AG04449 (cell line): ENCODE data around the gene CD151.

ENCODE experiments used
- CTCF ChIA-PET: fragments of 350-600 bp; formaldehyde crosslinking; extraction: SDS; loops from one replicate; lab custom pipeline; 2021; ENCODE audit warnings: antibody characterized with exemption; lab: Yijun Ruan, JAX
- POLR2A ChIA-PET: fragments of 400-600, 350-600 bp; formaldehyde crosslinking; extraction: SDS; loops from one replicate; lab custom pipeline; 2020; ENCODE audit warnings: antibody characterized with exemption, inconsistent platforms; lab: Yijun Ruan, JAX
- DNase-seq: peaks from one replicate; pipeline ENCODE4 v3.0.0-alpha.2; 2010; ENCODE audit warnings: low read depth, low spot score
- H3K4me3 ChIP-seq: 2 replicates; pipeline ENCODE4 v1.5.1; 2011; ENCODE audit warnings: low read depth, mild to moderate bottlenecking, control low read depth, low read length
- CTCF ChIP-seq: IDR thresholded peaks from one replicate; pipeline ENCODE4 v1.5.1; 2011; ENCODE audit warnings: mild to moderate bottlenecking, moderate library complexity, low read length, control low read depth, inconsistent platforms; ENCODE audit not compliant: insufficient read depth; ENCODE audit errors: missing control alignments

The CD151 gene

GRCh38 chr11:788953-789940, 43.5 kb upstream of the CD151 start:
- no peak for DNase-seq
- no peak for TF ChIP-seq CTCF
- CTCF ChIA-PET, result no interaction called here
- POLR2A ChIA-PET, result interaction anchor here (0.9 kb wide), 1 partner anchor 32 kb away, joined by 4 read pairs; no protein-coding TSS in a partner anchor
- peak overlapping the region; percentile 51 for H3K4me3 ChIP-seq

GRCh38 chr11:789943-790342, 42.8 kb upstream of the CD151 start, which contains the start of gene CEND1:
Gene CEND1, minus strand, starts transcription at chr11:790090. Its CDS starts 1,514 bp downstream, at chr11:788576.
- peak within 1 kb of the TSS; percentile 51 for H3K4me3 ChIP-seq
- no peak for TF ChIP-seq CTCF
- POLR2A ChIA-PET, result interaction anchor here (0.5 to 0.9 kb wide), 3 partner anchors 13 to 33 kb away, joined by 3 to 4 read pairs (median 4); no protein-coding TSS in a partner anchor
- CTCF ChIA-PET, result no interaction called here
- DNase-seq, result no peak

- CTCF ChIA-PET, result no interaction called here
- POLR2A ChIA-PET, result interaction anchor here (0.7 to 0.8 kb wide), 2 partner anchors 27 to 56 kb away, joined by 3 read pairs; no protein-coding TSS in a partner anchor
Measured at GRCh38 chr11:790721-791564, 41.8 kb upstream of the CD151 start.

GRCh38 chr11:791658-792534, 40.9 kb upstream of the CD151 start:
- no peak for DNase-seq

More at GRCh38 chr11:790721-791564, 41.8 kb upstream of the CD151 start:
- DNase-seq, result no peak
- TF ChIP-seq CTCF, result no peak
- H3K4me3 ChIP-seq, result no peak overlapping the region

GRCh38 chr11:792535-792821, 40.3 kb upstream of the CD151 start:
- no peak for TF ChIP-seq CTCF
- DNase-seq, result no peak
- no peak overlapping the region for H3K4me3 ChIP-seq
- ChIA-PET POLR2A (no interaction called here), CTCF (interaction anchor here (2.4 kb wide), 1 partner anchor 8 kb away, joined by 13 read pairs; no protein-coding TSS in a partner anchor)

More at GRCh38 chr11:791658-792534, 40.9 kb upstream of the CD151 start:
- CTCF ChIA-PET, result interaction anchor here (2.4 kb wide), 1 partner anchor 7 kb away, joined by 13 read pairs; no protein-coding TSS in a partner anchor
- POLR2A ChIA-PET, result no interaction called here
- no peak overlapping the region for H3K4me3 ChIP-seq
- TF ChIP-seq CTCF, result no peak
